Measurements from ENCODE around the gene PHF10.
"Not testable (repeated sequence)": the region's sequence is repeated elsewhere in the genome, so short reads cannot be mapped to it uniquely, and the experiment has no call there.

Gene PHF10

GRCh38 chr6:169723200-169723909, 945 bp downstream of the PHF10 start:
- peak; percentile 37 for DNase-seq (ENCODE audit: low spot score)

DNA sequence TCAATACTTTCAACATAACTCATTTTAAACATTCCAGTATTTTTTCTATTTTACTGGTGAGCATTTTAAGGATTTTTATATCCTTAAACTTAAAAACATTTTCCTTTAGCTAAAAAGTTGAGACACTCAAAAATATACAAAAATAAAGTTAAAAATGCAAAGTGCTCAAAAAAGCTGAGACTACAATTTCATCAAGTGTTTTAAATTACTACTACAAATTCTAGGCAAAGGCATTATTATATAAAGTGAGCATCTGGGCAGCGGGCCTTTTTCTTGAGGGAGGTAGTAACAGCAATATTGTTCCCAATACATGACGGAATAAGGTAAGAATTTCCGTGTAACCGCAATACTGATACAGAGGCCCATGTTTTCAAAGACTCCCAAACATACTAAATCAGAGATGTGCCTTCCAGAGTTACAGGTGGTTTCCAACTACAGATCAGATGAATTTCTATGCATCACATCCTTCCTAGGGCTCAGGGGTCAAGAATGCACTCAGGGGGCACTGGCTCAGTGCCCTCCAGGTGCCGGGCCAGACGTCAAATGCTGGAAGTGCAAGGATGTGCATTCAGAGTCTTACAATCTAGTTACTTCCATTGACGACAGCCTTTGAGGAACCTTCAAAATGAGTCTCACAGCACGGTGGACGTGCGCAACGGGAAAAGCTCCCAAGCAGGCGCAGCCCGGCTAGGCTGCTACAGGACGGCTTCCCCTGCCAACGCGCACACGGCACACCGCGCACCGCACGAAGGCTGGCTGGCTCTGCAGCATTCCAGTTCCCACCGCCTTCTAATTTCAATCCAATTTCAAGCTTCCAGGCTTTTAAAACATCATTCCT, 1.7 kb downstream of the PHF10 start:
- DNase-seq (ENCODE audit: low spot score), result peak; percentile 55

DNA sequence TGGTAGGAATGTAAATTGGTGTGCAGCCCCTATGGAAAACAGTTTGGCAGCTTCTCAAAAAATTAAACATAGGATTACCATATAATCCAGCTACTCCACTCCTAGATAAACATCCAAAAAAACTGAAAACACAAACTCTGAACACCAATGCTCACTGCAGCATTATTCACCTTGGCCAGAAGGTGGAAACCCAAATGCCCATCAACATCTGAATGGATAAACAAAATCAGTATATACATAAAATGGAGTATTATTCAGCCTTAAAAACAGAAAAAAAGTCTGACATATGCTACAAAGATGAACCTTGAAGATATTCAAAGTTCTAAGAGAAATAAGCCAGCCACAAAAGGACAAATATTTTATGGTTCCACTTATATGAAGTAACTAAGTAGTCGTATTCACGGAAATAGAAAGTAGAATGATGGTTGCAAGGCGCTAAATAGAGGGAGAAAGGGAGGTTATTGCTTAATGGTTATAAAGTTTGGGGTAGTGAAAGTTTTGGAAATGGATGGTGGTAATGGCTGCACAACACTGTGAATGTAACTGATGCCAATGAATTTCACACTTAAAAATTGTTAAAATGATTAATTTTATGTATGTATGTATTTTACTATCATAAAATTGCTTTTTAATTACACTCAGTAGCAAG, 4.0 kb downstream of the PHF10 start:
- no peak for DNase-seq (ENCODE audit: low spot score)

DNA sequence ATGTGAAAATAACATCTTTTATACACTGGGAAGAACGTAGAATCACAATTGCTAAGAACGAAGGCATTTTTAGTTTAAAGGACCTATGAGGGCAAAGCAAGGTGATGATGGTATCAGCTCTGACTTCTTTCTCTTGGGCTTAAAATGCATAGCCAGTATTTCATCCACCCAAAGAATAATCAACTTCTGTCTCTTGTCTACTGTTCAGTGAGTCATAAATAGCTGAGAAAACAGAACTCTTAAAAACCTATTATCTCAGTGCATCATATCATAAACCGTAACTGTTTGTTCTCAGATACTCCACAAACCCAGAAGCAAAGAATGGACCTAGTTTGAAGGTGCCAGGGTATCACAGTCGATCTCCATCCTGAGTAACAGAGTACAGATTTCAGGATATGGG, 5.2 kb downstream of the PHF10 start:
- DNase-seq (ENCODE audit: low spot score), result no peak

- DNase-seq (ENCODE audit: low spot score), result no peak
Observed at GRCh38 chr6:169714595-169714994, 9.7 kb downstream of the PHF10 start.

DNA sequence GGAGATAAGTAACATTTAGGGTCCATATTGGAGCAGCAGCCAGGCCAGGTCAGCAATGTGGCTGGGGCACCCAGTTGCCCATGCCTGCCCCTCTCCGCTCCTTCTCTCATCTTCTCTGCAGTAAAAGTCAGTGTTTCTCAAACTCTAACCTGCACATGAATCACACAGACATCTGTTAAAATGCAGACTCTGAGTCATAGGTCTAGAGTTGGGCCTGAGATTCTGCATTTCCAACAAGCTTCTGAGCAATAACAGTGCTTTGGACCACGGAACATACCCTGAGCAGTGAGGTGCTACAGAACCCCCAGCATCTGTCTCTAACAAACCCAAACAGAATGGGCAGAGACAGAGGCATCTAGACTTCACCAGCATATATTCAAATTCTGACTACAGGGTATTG, 10.1 kb downstream of the PHF10 start:
- DNase-seq (ENCODE audit: low spot score), result no peak

DNA sequence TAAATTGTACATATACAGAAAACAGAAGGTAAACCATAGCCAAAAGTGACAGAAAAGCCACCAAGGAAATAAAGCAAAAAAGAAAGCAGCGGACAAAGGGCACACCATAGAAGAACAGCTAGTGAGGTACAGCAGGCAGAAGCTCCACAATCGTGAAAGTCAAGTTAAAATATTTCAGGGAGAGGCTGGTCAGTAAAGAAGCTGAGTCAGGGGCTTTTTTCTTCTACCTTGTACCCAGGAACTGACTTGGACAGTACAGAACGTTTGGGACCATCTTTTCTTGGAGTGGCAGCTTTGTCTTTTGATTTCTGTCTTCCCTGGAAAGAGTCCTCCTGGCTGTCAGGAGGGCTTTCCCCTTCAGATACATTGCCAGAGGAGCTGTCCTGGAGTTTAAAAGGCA, 14.3 kb downstream of the PHF10 start:
- DNase-seq (ENCODE audit: low spot score), result no peak

GRCh38 chr6:169709293-169709692, 15.0 kb downstream of the PHF10 start:
- no peak for DNase-seq (ENCODE audit: low spot score)

GRCh38 chr6:169707772-169708171, 16.5 kb downstream of the PHF10 start:
- DNase-seq (ENCODE audit: low spot score), result no peak

GRCh38 chr6:169702840-169703246, 21.5 kb downstream of the PHF10 start:
- no peak for DNase-seq (ENCODE audit: low spot score)

GRCh38 chr6:169701954-169702839, 22.1 kb downstream of the PHF10 start, which contains the start of the genes C6orf120 and WDR27:
Gene C6orf120 (plus strand): TSS chr6:169702126. CDS start chr6:169702460, 334 bp downstream.
Gene WDR27 (minus strand): TSS chr6:169702029. CDS start chr6:169689005, 13,024 bp downstream.
- DNase-seq (ENCODE audit: low spot score), result peak; percentile 97

- DNase-seq (ENCODE audit: low spot score), result peak; percentile 18
Observed at GRCh38 chr6:169701311-169701953, 22.9 kb downstream of the PHF10 start.

DNA sequence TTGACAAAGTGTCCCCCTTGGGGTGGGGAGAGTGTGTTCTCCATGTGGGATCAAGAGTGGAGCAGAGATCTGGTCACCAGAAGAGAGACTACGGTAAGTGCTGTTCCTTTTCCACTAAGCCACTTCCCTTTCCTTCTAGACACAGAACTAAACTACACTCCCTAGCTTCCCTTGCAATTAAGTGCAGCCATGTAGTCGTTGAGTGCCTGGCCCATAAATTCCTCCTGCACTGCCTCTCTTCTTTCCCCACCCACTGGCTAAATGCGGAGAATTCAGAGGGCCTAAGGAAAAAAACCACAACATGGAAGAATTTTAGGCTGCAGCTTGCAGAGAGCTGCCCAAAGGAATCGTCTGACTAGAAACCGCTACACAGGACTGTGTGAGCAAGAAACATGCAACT, 24.0 kb downstream of the PHF10 start:
- no peak for DNase-seq (ENCODE audit: low spot score)

DNA sequence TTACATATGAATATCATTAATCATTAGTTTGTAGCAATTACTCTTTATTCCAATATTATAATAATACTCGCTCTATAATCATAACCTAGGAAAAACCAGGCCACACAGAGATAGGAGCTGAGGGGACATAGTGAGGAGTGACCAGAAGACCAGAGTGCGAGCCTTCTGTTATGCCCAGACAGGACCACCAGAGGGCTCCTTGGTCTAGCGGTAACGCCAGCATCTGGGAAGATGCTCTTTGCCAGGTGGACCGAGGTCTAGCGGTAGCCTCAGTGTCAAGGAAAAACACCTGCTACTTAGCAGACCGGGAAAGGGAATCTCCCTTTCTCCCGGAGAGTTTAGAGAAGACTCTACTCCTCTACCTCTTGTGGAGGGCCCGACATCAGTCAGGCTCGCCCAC, 27.2 kb downstream of the PHF10 start:
- DNase-seq (ENCODE audit: low spot score), result not testable (repeated sequence)

DNA sequence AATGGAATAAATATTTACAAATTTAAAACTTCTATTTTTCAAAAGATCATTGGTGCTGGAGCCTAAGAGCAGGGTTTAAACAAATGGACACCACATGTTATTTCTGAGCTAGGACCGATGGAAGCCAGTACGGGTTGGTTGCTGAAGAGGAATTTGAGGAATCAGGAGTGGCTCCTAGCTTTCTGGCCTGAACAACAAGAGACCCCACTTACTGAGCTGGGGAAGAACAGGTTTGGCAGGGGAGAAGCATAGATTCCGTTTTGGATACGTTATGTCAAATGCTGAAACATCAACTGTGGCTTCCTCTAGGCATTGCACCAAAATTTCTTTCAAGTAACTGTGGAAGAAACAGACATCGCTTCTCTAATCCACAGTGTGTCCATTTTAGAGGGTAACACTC, 29.2 kb downstream of the PHF10 start:
- DNase-seq (ENCODE audit: low spot score), result no peak

GRCh38 chr6:169692516-169692915, 31.8 kb downstream of the PHF10 start:
- no peak for DNase-seq (ENCODE audit: low spot score)

DNA sequence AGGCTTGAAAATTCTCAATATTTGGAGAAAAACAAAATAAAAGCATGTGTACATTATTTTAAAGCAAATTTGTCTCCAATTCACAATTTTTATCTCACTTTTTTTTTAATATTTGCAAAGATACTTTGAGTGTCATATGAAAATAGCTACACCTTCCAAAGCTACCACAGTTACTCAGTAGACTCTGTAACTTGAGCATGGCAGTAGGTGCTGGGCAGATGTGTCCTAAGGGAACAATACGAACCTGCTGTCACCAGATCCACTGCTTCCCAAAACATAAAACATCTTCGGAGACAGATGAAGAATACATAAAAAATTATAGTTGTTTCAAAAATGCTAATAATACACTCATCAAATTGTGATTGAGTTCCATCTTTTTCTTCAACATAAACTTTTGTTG, 33.0 kb downstream of the PHF10 start:
- no peak for DNase-seq (ENCODE audit: low spot score)

- DNase-seq (ENCODE audit: low spot score), result no peak
Observed at GRCh38 chr6:169689287-169689686, 35.0 kb downstream of the PHF10 start.

GRCh38 chr6:169685860-169686259, 38.4 kb downstream of the PHF10 start:
- no peak for DNase-seq (ENCODE audit: low spot score)

DNA sequence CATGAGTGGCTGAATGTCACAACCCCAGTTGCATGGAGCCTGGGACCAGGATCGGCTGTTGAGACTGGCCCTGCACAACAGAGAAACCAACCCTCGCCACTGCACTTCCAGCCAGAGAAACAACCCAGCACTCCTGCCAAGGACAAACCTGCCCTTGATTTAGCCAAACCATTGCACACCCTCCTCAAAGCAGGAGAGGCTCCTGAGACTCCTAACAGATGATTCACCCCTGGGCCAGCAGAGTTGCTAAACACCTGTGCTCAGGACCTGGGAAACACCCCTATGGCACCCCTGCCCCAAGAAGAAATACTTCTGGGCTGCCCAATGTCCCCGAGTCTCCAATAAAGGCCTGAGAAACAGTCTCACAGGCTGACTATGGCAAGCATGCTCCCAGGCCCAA, 40.2 kb downstream of the PHF10 start:
- no peak for DNase-seq (ENCODE audit: low spot score)

- DNase-seq (ENCODE audit: low spot score), result no peak
Observed at GRCh38 chr6:169678342-169678741, 46.0 kb downstream of the PHF10 start.
